ENCODE data around the gene DCDC1.
"Not testable (repeated sequence)": the region's sequence is repeated elsewhere in the genome, so short reads cannot be mapped to it uniquely, and the experiment has no call there.

The DCDC1 gene

DNA sequence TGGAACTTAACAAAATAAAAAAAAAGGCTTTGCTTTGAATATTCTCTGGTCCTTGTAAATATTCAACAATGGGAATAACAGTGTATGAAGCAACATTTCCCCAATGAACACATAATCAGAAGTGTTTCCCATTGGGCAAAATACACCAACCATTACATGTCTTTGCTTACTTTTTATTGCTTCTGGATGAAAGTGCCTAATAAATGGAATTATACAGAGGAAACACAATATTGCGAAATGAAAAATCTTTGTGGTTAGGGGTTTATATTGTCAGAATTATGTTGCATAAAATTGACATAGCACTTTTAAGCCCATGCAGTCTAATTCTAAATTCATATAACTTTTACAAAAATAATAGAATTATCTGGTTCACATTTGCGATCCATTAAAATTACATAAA, 386.4 kb downstream of the DCDC1 start:
- Histone ChIP-seq H3K9me3 (ENCODE audit: low read depth, low read length) (no peaks in the 10 kb centered on the region), H3K36me3 (ENCODE audit: insufficient read depth, low read length) (no peaks in the 10 kb centered on the region), H3K9ac (ENCODE audit: insufficient read length) (no peak overlapping the region), H3K4me3 (no peak overlapping the region), H3K27ac (no peak overlapping the region)
- peak; percentile 39 for DNase-seq (ENCODE audit: low read depth, low spot score)
- TF ChIP-seq EZH2 (IDR thresholded peaks at IDR 0.05): no peak

DNA sequence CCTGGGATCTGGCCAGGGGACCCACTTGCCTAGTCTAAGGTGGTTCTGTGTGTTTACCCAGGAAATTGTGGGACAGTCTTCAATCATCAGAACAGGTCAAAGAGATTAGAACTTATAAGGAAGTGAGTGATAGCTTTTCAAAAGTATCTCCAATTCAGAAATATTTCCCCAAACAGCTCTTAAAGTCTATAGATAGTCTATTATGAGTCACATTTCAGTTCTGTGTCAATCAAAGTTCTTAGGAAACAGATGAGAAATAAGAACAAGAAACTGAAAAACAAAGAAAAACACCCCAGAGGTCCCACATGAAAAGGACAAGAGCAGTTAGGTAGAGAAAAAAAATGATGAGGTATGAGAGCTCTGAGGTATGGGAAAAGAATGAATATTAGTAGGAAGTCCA, 402.0 kb downstream of the DCDC1 start:
- no peaks in the 10 kb centered on the region for H3K9me3 ChIP-seq (ENCODE audit: low read depth, low read length)
- H3K9ac ChIP-seq (ENCODE audit: insufficient read length): no peak overlapping the region
- no peak overlapping the region for H3K4me3 ChIP-seq
- TF ChIP-seq FOXP2 (optimal IDR thresholded peaks at IDR 0.05; ENCODE audit: control extremely low read depth, extremely low read length, insufficient read depth) (no peak), POLR2AphosphoS5 (IDR thresholded peaks at IDR 0.05; ENCODE audit: borderline replicate concordance, low read depth, low read length) (no peak), EZH2 (IDR thresholded peaks at IDR 0.05) (no peak)
- H3K36me3 ChIP-seq (ENCODE audit: insufficient read depth, low read length): no peaks in the 10 kb centered on the region
- no peak overlapping the region for H3K27ac ChIP-seq
- no peak for DNase-seq (ENCODE audit: low read depth, low spot score)

DNA sequence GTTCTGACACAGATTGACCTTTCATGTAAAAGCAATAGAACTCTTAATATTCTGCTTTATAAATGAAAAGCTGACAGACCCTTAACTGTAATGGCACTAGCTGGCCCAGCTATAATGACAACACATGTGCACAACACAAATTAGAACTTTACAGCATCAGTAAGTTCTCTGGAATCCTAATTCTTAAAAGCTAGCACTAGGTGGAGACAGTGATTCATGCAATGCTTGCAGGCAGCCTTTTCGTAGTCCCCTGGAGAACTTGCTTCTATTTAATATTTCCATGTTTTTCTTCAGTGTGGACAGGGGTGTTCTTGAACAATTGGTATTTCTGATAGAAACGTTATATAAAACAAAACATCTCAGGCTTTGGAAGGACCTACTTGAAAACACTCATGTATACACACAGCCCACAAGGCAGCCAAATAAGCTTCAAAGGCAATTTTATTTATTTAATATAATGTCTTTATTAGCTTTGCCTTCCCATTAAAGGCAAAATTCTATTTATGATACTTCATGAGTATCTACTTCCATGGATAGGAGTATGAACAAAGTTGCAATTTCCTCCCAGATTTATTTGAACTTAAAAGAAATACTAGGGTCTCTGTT, 409.0 kb downstream of the DCDC1 start:
- peak; percentile 5 for DNase-seq (ENCODE audit: low read depth, low spot score)
- no peak overlapping the region for H3K27ac ChIP-seq
- no peak for TF ChIP-seq POLR2AphosphoS5 (IDR thresholded peaks at IDR 0.05; ENCODE audit: borderline replicate concordance, low read depth, low read length)
- TF ChIP-seq FOXP2 (optimal IDR thresholded peaks at IDR 0.05; ENCODE audit: control extremely low read depth, extremely low read length, insufficient read depth): no peak
- no peak for TF ChIP-seq EZH2 (IDR thresholded peaks at IDR 0.05)
- H3K4me3 ChIP-seq: no peak overlapping the region
- H3K9ac ChIP-seq (ENCODE audit: insufficient read length): no peak overlapping the region
- no peaks in the 10 kb centered on the region for H3K36me3 ChIP-seq (ENCODE audit: insufficient read depth, low read length)
- H3K9me3 ChIP-seq (ENCODE audit: low read depth, low read length): no peaks in the 10 kb centered on the region

DNA sequence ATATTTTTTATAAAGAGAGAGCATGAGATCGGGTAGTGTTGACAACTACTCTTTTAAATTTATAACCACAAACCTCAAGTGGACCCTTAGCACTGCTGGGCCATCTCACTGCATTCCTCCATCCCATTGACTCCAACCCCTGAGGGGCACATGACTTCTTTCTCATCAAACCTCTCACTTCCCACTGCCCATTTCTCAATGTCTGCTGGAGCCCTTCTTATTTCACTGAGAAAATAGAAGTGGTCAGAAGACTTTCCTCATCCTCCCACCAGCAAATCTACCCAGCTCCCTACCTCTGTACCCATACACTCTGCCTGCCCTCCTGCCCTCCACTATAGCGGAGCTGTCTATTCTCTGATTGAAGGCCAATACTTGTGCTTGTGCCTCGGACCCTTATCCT, 412.8 kb downstream of the DCDC1 start:
- DNase-seq (ENCODE audit: low read depth, low spot score): no peak
- H3K4me3 ChIP-seq: no peak overlapping the region

DNA sequence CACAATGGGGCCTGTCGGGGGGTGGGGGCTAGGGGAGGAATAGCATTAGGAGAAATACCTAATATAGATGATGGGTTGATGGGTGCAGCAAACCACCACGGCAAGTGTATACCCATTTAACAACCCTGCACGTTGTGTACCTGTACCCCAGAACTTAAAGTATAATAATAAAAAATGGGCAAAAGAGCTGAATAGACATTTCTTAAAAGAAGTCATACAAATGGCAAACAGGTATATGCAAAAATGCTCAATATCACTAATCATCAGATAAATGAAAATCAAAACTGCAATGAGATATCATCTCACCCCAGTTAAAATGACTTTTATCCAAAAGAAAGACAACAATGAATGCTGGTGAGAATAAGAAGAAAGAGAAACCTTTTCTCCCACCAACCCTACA, 419.7 kb downstream of the DCDC1 start:
- Histone ChIP-seq H3K36me3 (ENCODE audit: insufficient read depth, low read length) (no peaks in the 10 kb centered on the region), H3K9me3 (ENCODE audit: low read depth, low read length) (no peaks in the 10 kb centered on the region), H3K9ac (ENCODE audit: insufficient read length) (no peak overlapping the region), H3K4me3 (no peak overlapping the region), H3K27ac (no peak overlapping the region)
- DNase-seq (ENCODE audit: low read depth, low spot score): no peak
- TF ChIP-seq POLR2AphosphoS5 (IDR thresholded peaks at IDR 0.05; ENCODE audit: borderline replicate concordance, low read depth, low read length) (no peak), EZH2 (IDR thresholded peaks at IDR 0.05) (no peak), FOXP2 (optimal IDR thresholded peaks at IDR 0.05; ENCODE audit: control extremely low read depth, extremely low read length, insufficient read depth) (no peak)

More for the DNA sequence above, 412.8 kb downstream of the DCDC1 start:
- Histone ChIP-seq H3K27ac (no peak overlapping the region), H3K9me3 (ENCODE audit: low read depth, low read length) (no peaks in the 10 kb centered on the region), H3K9ac (ENCODE audit: insufficient read length) (no peak overlapping the region), H3K36me3 (ENCODE audit: insufficient read depth, low read length) (no peaks in the 10 kb centered on the region)
- no peak for TF ChIP-seq POLR2AphosphoS5 (IDR thresholded peaks at IDR 0.05; ENCODE audit: borderline replicate concordance, low read depth, low read length)
- no peak for TF ChIP-seq FOXP2 (optimal IDR thresholded peaks at IDR 0.05; ENCODE audit: control extremely low read depth, extremely low read length, insufficient read depth)
- TF ChIP-seq EZH2 (IDR thresholded peaks at IDR 0.05): no peak

DNA sequence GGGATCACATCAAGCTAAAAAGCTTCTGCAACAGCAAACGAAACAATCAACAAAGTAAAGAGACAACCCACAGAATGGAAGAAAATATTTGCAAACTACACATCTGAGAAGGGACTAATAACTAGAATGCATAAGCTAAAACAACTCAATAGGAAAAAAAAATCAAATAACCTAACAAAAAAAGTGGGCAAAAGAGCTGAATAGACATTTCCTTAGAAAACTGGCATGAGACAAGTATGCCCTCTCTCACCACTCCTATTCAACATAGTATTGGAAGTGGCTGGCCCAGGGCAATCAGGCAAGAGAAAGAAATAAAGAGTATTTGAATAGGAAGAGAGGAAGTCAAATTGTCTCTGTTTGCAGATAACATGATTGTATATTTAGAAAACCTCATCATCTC, 421.8 kb downstream of the DCDC1 start:
- H3K27ac ChIP-seq; H3K9ac ChIP-seq (ENCODE audit: insufficient read length); H3K36me3 ChIP-seq (ENCODE audit: insufficient read depth, low read length); DNase-seq (ENCODE audit: low read depth, low spot score); H3K4me3 ChIP-seq; H3K9me3 ChIP-seq (ENCODE audit: low read depth, low read length): not testable (repeated sequence)

DNA sequence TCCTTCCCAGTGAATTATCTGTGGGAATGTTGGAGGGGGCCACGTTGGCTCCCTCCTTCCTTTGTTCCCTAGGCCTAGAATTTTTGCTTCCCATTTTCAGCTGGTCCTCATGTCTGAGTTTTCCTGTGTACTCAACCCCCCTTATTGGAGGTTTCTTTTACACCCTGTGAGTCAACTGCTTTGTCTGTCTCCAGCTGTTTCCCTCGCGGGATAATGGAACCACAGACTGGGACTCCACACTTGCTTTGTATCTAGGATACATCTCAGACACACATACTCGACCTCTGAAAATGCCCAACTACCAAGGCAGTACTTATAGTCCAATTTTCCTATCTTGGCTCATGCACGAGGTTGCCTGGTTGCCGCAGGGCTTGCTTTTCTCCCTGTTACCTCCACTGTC, 430.7 kb downstream of the DCDC1 start:
- DNase-seq (ENCODE audit: low read depth, low spot score): no peak
- H3K27ac ChIP-seq: no peak overlapping the region
- H3K9ac ChIP-seq (ENCODE audit: insufficient read length): no peak overlapping the region
- H3K4me3 ChIP-seq: no peak overlapping the region
- TF ChIP-seq EZH2 (IDR thresholded peaks at IDR 0.05) (no peak), POLR2AphosphoS5 (IDR thresholded peaks at IDR 0.05; ENCODE audit: borderline replicate concordance, low read depth, low read length) (no peak), FOXP2 (optimal IDR thresholded peaks at IDR 0.05; ENCODE audit: control extremely low read depth, extremely low read length, insufficient read depth) (no peak)
- H3K9me3 ChIP-seq (ENCODE audit: low read depth, low read length): no peaks in the 10 kb centered on the region
- H3K36me3 ChIP-seq (ENCODE audit: insufficient read depth, low read length): no peaks in the 10 kb centered on the region

DNA sequence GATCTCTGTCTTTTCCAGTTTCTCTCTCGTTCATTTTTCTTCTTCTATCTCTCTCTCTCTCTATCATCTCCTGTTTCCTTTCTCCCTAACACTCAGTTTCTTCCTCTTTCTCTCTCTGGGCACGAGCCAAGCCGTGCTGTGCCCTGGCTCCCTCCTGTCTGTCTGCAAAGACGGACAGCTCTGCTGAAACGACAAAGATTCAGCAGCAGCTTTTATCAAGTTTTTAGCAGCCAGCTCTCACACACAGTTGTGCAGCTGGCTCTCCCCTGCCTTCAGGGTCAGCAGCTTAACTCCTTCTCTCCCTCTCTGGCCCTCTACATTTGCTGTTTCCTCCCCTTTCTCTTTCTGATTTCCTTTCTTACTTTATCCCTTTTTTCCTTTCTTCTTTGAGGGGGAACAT, 431.4 kb downstream of the DCDC1 start:
- TF ChIP-seq FOXP2 (optimal IDR thresholded peaks at IDR 0.05; ENCODE audit: control extremely low read depth, extremely low read length, insufficient read depth): no peak
- TF ChIP-seq POLR2AphosphoS5 (IDR thresholded peaks at IDR 0.05; ENCODE audit: borderline replicate concordance, low read depth, low read length): no peak
- no peak for TF ChIP-seq EZH2 (IDR thresholded peaks at IDR 0.05)
- Histone ChIP-seq H3K9ac (ENCODE audit: insufficient read length) (no peak overlapping the region), H3K36me3 (ENCODE audit: insufficient read depth, low read length) (no peaks in the 10 kb centered on the region), H3K4me3 (no peak overlapping the region), H3K9me3 (ENCODE audit: low read depth, low read length) (no peaks in the 10 kb centered on the region), H3K27ac (no peak overlapping the region)
- DNase-seq (ENCODE audit: low read depth, low spot score): no peak

DNA sequence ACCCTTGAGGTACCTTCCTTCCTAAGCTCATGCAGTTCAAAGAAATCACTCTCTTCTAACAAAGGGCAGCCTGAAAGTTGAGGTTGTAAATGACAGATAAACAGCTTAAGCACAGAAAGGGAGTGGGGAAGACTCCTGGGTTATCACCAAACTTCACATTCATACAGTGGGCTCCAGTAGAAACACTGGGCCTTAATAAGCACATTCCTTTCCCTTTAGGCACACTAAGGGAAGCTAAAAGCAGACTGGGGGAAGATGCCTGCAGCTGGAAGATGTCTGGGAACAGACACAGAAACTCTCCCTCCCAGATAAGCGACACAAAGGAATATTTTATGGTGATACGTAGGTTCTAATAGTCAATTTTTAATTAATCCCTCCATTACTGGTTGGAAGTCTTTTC, 433.0 kb downstream of the DCDC1 start:
- Histone ChIP-seq H3K9me3 (ENCODE audit: low read depth, low read length) (no peaks in the 10 kb centered on the region), H3K36me3 (ENCODE audit: insufficient read depth, low read length) (no peaks in the 10 kb centered on the region), H3K27ac (no peak overlapping the region), H3K4me3 (no peak overlapping the region), H3K9ac (ENCODE audit: insufficient read length) (no peak overlapping the region)
- DNase-seq (ENCODE audit: low read depth, low spot score): no peak
- TF ChIP-seq POLR2AphosphoS5 (IDR thresholded peaks at IDR 0.05; ENCODE audit: borderline replicate concordance, low read depth, low read length) (no peak), EZH2 (IDR thresholded peaks at IDR 0.05) (no peak), FOXP2 (optimal IDR thresholded peaks at IDR 0.05; ENCODE audit: control extremely low read depth, extremely low read length, insufficient read depth) (no peak)

All from SK-N-MC (cell line).